ENCODE measurements around the gene CLTC.
A peak's percentile ranks its signal among the peaks of the same experiment; 100 is the strongest.

The CLTC gene

DNA sequence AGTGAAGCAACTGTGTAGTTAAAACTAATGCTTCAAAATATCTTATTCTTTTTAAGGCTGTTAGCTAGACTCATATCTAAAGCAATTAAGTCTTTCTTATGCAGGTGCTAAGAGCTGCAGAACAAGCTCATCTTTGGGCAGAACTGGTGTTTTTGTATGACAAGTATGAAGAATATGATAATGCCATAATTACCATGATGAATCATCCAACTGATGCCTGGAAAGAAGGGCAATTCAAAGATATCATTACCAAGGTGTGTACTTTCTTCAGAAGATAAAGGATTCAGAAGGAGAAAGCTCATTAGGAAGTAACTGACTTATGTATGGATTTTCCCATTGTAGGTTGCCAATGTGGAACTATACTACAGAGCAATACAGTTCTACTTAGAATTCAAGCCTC lies 63.6 kb downstream of the CLTC start:
- no peak for DNase-seq (ENCODE audit: low spot score)

DNA sequence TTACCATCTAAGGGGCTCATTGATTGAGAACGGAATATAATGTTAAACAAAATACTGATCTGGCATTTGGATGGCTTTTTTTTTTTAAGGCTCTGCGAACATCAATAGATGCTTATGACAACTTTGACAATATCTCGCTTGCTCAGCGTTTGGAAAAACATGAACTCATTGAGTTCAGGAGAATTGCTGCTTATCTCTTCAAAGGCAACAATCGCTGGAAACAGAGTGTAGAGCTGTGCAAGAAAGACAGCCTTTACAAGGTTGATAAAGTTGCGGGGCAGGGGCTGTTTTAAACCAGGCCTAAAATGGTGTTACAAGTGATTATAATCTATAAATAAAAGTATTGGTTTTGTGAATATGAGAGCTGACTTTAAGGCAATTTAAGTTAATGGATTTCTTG lies 65.3 kb downstream of the CLTC start:
- no peak for DNase-seq (ENCODE audit: low spot score)

DNA sequence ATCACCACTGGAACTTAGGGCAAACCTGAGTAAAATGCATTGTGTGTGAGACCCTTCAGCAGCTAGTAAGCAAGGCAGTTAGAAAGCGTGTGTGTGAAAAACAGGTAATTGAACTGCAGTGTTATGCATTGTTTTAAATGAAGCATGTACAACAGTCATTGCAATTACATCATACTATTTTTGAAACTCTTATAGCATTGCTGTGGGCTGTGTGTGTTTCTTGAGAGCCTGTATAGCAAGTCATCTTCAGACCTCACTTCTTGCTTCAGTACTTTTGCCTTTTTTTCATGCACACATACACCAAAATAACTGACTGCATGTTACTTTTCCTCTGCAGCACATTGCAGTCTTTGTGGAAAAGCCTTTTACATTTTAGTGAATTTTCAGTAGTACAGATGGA lies 68.3 kb downstream of the CLTC start:
- no peak for DNase-seq (ENCODE audit: low spot score)

DNA sequence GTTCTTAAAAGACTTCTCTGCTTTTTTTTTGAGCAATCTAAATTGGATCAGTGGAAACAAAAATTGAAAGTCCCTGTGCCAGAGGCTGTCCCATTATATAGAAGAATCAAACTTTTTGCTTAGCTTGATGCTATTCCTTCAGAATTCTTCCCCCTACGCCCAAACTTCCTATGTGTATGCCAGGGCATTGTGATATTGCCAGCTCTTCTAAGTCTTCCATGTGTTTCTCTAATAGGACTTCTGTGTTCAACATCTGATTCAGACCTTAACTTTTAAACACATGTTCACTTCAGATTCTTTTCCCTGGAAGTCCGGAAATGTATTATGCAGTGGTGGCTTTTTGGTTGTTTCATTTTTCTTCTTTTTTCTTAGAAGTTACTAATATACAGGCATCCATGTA lies 68.8 kb downstream of the CLTC start:
- no peak for DNase-seq (ENCODE audit: low spot score)

GRCh38 chr17:59693582-59693981 lies 73.9 kb downstream of the CLTC start:
- DNase-seq (ENCODE audit: low spot score), result no peak

DNA sequence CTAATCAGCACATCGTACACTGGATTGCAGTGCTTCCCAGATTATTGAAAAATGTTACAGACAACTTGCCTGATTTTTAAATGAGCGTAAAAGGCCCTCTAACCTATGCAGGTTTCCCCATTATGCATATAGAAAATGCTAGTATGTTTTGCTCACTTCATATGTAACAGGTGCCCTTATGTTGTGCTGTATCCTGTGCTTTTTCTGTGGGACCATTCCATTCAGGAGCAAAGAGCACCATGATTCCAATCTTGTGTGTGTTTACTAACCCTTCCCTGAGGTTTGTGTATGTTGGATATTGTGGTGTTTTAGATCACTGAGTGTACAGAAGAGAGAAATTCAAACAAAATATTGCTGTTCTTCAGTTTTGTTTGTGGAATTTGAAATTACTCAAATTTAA lies 74.6 kb downstream of the CLTC start:
- DNase-seq (ENCODE audit: low spot score), result no peak

DNA sequence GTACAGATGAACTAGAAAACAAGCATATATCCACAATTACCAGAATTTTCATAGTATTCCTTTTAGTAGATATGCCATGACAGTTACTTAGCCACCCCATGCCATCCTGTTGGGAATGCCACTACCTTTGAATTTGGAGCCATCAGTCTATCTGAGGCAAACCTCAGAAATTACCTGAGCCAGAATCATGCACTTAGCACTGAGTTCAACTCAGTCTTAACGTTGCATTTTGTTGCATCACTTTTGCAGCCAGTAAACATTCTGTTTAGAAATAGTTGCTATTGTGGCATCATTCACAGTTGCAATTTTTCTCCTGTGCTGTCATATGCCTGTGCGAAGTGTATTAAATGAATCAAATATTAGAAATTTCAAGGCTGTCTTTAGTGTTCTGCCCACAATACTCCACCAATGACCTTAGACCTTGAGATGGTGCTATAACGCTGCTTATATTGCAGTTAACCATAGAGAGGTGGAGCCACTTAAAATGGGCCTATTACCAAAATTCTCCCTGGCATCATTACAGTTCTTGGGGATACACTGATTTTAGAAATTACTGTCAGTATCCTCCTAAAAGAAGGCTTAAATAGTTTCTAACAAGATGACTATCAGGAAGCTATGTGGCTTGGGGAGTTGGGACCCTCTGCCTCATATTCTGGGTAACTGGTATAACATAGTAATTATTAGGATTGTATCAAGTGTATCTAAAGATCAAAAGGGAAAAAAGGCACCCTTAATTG lies 76.4 kb downstream of the CLTC start:
- DNase-seq (ENCODE audit: low spot score), result no peak

GRCh38 chr17:59696682-59697277 lies 77.1 kb downstream of the CLTC start:
- DNase-seq (ENCODE audit: low spot score), result no peak

- no peak for DNase-seq (ENCODE audit: low spot score)
These were observed 78.4 kb downstream of the CLTC start for GRCh38 chr17:59698143-59698542.

- DNase-seq (ENCODE audit: low spot score), result no peak
These were observed 79.5 kb downstream of the CLTC start for GRCh38 chr17:59699218-59699617.

DNA sequence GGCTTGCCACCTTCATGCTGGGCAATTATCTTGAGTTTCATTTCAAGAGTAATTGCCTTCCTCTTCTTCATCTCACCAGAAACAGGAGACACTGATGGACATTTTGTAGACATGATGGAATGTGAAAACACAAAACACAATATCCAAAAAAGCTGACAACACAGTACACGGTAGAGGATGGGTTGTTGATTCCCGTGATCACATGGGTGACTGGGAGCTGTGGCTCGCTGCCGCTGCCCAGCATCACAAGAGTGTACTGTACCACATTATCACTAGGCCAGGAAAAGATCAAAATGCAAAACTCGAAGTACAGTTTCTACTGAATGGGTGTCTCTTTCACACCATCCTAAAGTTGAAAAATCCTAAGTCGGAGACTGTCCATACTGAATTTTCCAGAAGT lies 80.1 kb downstream of the CLTC start:
- DNase-seq (ENCODE audit: low spot score), result no peak

DNA sequence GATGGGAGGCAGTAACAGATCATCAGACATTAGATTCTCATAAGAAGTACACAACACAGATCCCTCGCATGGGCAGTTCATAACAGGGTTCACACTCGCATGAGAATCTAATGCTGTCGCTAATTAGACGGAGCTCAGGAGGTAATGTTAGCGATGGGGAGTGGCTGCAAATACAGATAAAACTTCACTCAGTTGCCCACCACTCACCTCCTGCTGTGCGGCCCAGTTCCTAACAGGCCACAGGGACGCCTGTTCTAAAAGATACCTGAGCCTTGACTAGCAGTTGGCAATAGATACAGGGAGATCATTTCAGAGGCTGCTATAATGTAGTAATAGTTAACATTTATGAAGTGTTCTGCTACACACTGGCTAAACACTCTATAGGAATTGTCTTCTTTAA lies 82.6 kb downstream of the CLTC start:
- no peak for DNase-seq (ENCODE audit: low spot score)

DNA sequence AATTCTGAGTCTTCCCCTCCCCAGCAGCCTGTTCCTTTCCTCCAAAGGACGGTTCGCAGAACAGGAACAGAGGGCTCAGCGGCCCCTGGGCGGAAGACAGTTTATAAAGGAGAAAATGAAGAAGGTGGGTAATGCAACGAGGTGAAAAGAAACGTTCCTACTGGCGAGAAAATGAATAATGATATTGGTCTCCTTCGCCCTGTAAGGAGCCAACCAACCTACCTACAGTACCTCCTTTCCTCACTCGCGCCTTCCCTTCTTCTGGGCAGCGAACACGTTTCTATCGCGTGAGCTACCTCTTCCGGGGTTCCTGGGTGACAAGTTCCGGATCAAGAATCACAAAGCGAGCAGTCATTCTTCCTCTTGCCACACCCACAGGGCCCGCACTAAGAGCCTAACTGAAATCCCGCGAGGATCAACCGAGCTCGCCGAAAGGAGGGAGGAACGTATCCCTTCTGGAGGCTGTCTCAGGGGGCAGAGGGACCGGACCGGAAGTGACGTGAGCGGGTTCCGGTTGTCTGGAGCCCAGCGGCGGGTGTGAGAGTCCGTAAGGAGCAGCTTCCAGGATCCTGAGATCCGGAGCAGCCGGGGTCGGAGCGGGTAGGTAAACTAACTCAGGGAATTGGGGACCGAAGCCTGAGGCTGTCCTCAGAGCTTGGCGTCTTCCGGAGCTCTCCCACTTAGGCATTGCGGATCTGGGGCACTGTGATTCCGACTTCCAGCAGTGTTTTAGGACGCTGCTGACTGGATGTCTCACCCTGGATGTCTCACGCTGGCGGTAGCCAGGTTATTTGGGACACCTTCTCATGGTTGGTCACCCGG lies 87.7 kb downstream of the CLTC start, which contains the start of the genes PTRH2 and VMP1:
TSS of gene PTRH2 (minus strand) at position 282 of the 822 bp plus-strand sequence. CDS start 9,452 bp downstream, outside the sequence.
TSS of gene VMP1 (plus strand) at position 506 of the 822 bp plus-strand sequence. CDS start 23,793 bp downstream, outside the sequence.
- DNase-seq (ENCODE audit: low spot score), result peak; percentile 99

DNA sequence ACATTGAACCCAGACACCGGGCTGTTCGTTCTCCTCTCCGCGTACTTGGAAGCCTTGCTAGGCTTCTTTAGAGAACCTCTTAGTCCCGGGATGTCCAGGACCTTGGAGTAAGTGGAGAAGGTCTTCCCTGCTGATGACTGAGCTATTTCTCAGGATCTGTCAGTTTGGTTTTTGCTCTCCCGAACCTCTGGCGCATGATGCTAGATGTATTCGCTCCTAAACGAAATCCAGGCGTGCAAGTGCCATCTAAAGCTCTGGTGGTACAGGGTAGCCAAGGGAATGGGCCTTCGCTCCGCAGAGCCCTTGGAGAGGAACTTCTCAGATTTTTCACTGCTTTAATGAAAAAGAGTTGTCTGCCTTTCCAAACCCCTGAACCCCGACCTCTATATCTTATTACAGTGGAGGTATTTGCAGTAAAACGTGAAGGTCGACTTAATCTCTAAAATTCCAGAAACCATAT lies 88.3 kb downstream of the CLTC start:
- DNase-seq (ENCODE audit: low spot score), result peak; percentile 45

DNA sequence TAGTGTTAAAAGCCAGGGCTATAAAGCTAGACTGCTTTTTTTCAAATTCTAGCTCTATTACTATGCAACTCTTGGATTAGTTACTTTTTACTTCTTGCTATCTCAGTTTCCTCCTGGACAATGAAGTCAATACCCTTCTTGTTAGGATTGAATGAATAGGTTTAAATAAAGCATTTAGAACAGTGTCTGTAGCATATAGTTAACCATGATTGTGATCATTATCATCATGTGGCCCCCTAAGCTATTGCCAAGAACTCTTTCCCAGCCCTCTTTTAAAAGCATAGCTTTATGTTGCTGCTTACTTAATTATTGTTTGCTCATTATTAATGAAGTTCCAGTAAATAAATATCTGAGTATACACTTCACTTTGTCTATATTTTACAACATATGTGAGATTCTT lies 92.2 kb downstream of the CLTC start:
- DNase-seq (ENCODE audit: low spot score), result no peak

GRCh38 chr17:59712862-59713261 lies 93.2 kb downstream of the CLTC start:
- DNase-seq (ENCODE audit: low spot score), result no peak

DNA sequence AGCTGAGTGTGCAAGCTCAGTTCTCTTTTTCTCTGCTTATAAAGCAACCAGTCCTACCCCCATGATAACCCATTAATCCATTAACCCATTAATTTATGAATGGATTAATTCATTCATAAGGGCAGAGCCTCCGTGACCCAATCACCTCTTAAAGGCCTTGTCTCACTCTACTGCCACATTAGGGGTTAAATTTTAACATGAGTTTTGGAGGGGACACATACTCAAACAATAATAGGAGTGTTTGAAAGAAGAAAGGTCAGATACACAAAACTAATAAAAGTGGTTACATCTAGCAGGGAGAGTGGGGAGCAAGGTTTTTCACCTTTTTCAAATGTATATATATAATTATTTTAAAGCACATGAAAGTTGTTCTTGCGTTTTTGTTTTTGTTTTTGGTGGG lies 94.6 kb downstream of the CLTC start:
- DNase-seq (ENCODE audit: low spot score), result no peak

GRCh38 chr17:59716427-59716826 lies 96.7 kb downstream of the CLTC start:
- DNase-seq (ENCODE audit: low spot score), result no peak

DNA sequence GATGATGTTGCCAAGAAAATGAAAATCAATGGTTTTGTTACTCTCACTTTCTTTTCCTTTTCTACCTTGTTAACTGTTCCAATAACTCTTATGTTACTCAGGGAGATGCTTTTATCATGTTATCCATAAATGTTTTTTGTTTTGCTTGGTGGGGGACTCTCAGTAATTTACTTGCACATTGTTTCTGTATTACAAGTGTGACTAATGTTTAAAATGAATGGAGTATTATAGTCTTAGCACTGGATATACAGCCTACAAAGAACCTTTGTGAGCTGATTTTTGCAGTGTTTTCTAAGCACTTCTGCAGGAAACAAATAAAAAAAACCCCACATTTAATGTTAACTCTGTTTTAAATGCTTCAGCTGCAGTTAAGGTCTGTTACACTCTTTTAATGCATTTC lies 99.8 kb downstream of the CLTC start:
- no peak for DNase-seq (ENCODE audit: low spot score)

DNA sequence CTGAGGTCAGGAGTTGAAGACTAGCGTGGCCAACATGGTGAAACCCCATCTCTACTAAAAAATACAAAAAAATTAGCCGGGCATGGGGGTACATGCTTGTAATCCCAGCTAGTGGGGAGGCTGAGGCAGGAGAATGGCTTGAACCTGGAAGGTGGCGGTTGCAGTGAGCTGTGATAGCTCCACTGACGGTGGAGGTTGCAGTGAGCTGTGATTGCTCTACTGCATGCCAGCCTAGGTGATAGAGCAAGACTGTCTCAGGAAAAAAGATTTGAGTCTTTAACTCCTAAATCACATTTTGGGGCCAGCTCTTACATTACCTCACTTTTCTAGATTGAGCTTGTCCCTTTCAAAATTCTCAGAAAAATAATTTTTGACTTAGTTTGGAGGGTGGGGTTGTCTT lies 102.9 kb downstream of the CLTC start:
- DNase-seq (ENCODE audit: low spot score), result no peak

DNA sequence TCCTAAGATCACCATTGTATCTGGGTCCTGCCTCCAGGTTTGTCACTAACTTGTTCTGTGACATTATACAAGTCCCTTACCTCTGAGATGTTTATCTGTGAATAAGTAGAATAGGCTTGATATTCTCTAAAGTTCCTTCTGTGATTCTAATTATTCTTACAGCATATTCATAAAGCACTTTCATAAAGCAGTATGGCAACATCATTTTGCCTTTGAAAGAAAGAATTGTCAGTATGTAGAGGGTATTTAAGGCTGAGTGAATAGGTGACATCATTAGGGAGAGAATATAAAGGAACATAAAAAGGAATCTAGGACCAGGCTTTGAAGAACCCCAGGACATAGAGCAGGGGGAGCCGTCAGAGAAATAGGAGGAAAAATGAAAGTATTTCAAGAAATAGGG lies 103.3 kb downstream of the CLTC start:
- DNase-seq (ENCODE audit: low spot score), result no peak

- no peak for DNase-seq (ENCODE audit: low spot score)
These were observed 103.9 kb downstream of the CLTC start for GRCh38 chr17:59723607-59724006.

GRCh38 chr17:59725691-59726090 lies 106.0 kb downstream of the CLTC start:
- DNase-seq (ENCODE audit: low spot score), result peak; percentile 9
